Liver (tissue), 9 donors: ENCODE measurements around the gene ZSWIM6. TPM values are rescaled to one million over a fixed set of nuclear protein-coding genes. Genes with fewer than 3 reads are reported as not detected.

Experiments
- DNase-seq: peaks from one replicate; pipeline ENCODE4 v3.0.0-alpha.2; 2017; ENCODE audit warnings: low spot score
- H3K27ac ChIP-seq, 2 donors: one replicate each; pipeline ENCODE4 v1.7.0; 2013; ENCODE audit warnings: inconsistent platforms in 2 of 2, low read length in 2 of 2, control low read depth in 1 of 2, low read depth in 1 of 2, mild to moderate bottlenecking in 1 of 2
- H3K27me3 ChIP-seq, 4 donors: one replicate each; pipeline versions ENCODE4 v1.6.1 to v1.7.0; 2013; ENCODE audit warnings: low read length in 3 of 4, inconsistent platforms in 1 of 4, mild to moderate bottlenecking in 1 of 4, moderate library complexity in 1 of 4; ENCODE audit not compliant: control insufficient read depth in 4 of 4, insufficient read depth in 4 of 4
- H3K36me3 ChIP-seq, 4 donors: one replicate each; pipeline versions ENCODE4 v1.6.1 to v1.7.0; 2013; ENCODE audit warnings: low read length in 3 of 4, mild to moderate bottlenecking in 3 of 4, low read depth in 1 of 4, moderate library complexity in 1 of 4; ENCODE audit not compliant: control insufficient read depth in 4 of 4, insufficient read depth in 3 of 4
- H3K4me1 ChIP-seq, 4 donors: one replicate each; pipeline versions ENCODE4 v1.6.1 to v1.7.0; 2013; ENCODE audit warnings: low read length in 3 of 4, mild to moderate bottlenecking in 3 of 4, moderate library complexity in 1 of 4; ENCODE audit not compliant: control insufficient read depth in 4 of 4, insufficient read depth in 4 of 4
- H3K4me3 ChIP-seq, 3 donors: one replicate each; pipeline versions ENCODE4 v1.6.1 to v1.7.0; 2013; ENCODE audit warnings: low read length in 3 of 3, control low read depth in 1 of 3, low read depth in 1 of 3, mild to moderate bottlenecking in 1 of 3
- H3K9ac ChIP-seq, 2 donors: one replicate each; pipeline ENCODE4 v1.7.0; 2013; ENCODE audit warnings: low read length in 2 of 2, mild to moderate bottlenecking in 2 of 2, moderate library complexity in 2 of 2, control low read depth in 1 of 2, low read depth in 1 of 2
- H3K9me3 ChIP-seq, 4 donors: one replicate each; pipeline versions ENCODE4 v1.6.1 to v1.7.0; 2013; ENCODE audit warnings: low read length in 3 of 4; ENCODE audit not compliant: control insufficient read depth in 4 of 4
- EGR1 ChIP-seq, 2 donors: IDR thresholded peaks; 2 replicates each; pipeline ENCODE4 v1.6.1; 2016 to 2018; ENCODE audit warnings: antibody characterized with exemption in 2 of 2, low read depth in 2 of 2
- FOXA1 ChIP-seq: IDR thresholded peaks from 2 replicates; pipeline ENCODE4 v1.6.1; 2016; ENCODE audit warnings: antibody characterized with exemption
- FOXA2 ChIP-seq: IDR thresholded peaks from 2 replicates; pipeline ENCODE4 v1.6.1; 2016; ENCODE audit warnings: antibody characterized with exemption
- GABPA ChIP-seq, 2 donors: IDR thresholded peaks in 1 of 2; conservative IDR thresholded peaks in 1 of 2; 2 replicates each; pipeline ENCODE4 v1.6.1; 2016; ENCODE audit warnings: antibody characterized with exemption in 2 of 2, mild to moderate bottlenecking in 1 of 2, moderate library complexity in 1 of 2
- HNF4A ChIP-seq, 2 donors: conservative IDR thresholded peaks; 2 replicates each; pipeline ENCODE4 v1.6.1; 2016; ENCODE audit warnings: antibody characterized with exemption in 2 of 2, mild to moderate bottlenecking in 2 of 2
- HNF4G ChIP-seq: IDR thresholded peaks from 2 replicates; pipeline ENCODE4 v1.6.1; 2016; ENCODE audit warnings: antibody characterized with exemption
- JUND ChIP-seq, 2 donors: IDR thresholded peaks; 2 replicates each; pipeline ENCODE4 v1.6.1; 2016; ENCODE audit warnings: antibody characterized with exemption in 2 of 2
- MAX ChIP-seq: IDR thresholded peaks from 2 replicates; pipeline ENCODE4 v1.6.1; 2016; ENCODE audit warnings: antibody characterized with exemption
- NR2F2 ChIP-seq: IDR thresholded peaks from 2 replicates; pipeline ENCODE4 v1.6.1; 2016; ENCODE audit warnings: antibody characterized with exemption
- RAD21 ChIP-seq, 2 donors: IDR thresholded peaks; 2 replicates each; pipeline ENCODE4 v1.6.1; 2016; ENCODE audit warnings: antibody characterized with exemption in 2 of 2, mild to moderate bottlenecking in 2 of 2
- REST ChIP-seq: IDR thresholded peaks from 2 replicates; pipeline ENCODE4 v1.6.1; 2016; ENCODE audit warnings: antibody characterized with exemption, mild to moderate bottlenecking
- RXRA ChIP-seq, 2 donors: IDR thresholded peaks; 2 replicates each; pipeline ENCODE4 v1.6.1; 2017 to 2018; ENCODE audit warnings: antibody characterized with exemption in 2 of 2, mild to moderate bottlenecking in 1 of 2
- SP1 ChIP-seq: IDR thresholded peaks from 2 replicates; pipeline ENCODE4 v1.6.1; 2018; ENCODE audit warnings: antibody characterized with exemption, mild to moderate bottlenecking
- TAF1 ChIP-seq: conservative IDR thresholded peaks from 2 replicates; pipeline ENCODE4 v1.6.1; 2016; ENCODE audit warnings: antibody characterized with exemption, mild to moderate bottlenecking
- YY1 ChIP-seq: IDR thresholded peaks from 2 replicates; pipeline ENCODE4 v1.6.1; 2016; ENCODE audit warnings: antibody characterized with exemption, mild to moderate bottlenecking
- WGBS: extraction: QIAGEN DNeasy Blood & Tissue Kit; methylation state at CpG from one replicate; pipeline ENCODE4 v1.1.7; 2013; 5-methylcytosine and 5-hydroxymethylcytosine counted together
- polyA plus RNA-seq, 2 donors: library from polyadenylated mRNA; stranded (reverse) in 1 of 2; unstranded in 1 of 2; fragments of 200-250 nt in 1 of 2; fragments of >200 nt in 1 of 2; fragmentation: Nextera tagmentation in 1 of 2; extraction: Ambion mirVana in 1 of 2; gene quantifications; one replicate each; pipeline versions ENCODE4 v1.2.1 to v1.2.3, GENCODE V29; 2013 to 2015
- total RNA-seq, 2 donors: library from RNA; depleted of rRNA; stranded (reverse); fragments of >200 nt; gene quantifications; one replicate each; pipeline ENCODE4 v1.2.3, GENCODE V29; 2014
- TF ChIP-seq, protein P1 (sequence below): IDR thresholded peaks from 2 replicates; pipeline ENCODE4 v1.6.1; 2016; ENCODE audit warnings: antibody characterized with exemption
- TF ChIP-seq, protein P2 (sequence below): fragments of 150-350 bp; IDR thresholded peaks from 2 replicates; pipeline ENCODE4 v1.5.1; 2017; ENCODE audit warnings: improper control_type of control experiment, low read depth, low read length; ENCODE audit not compliant: missing input control
- TF ChIP-seq, protein P3 (sequence below): IDR thresholded peaks from 2 replicates; pipeline ENCODE4 v1.6.1; 2016; ENCODE audit warnings: antibody characterized with exemption
- donor health status: healthy.
- donor health status: healthy.
- donor health status: healthy.
- donor health status: healthy.
- donor health status: healthy.

Gene ZSWIM6
- total and polyA plus RNA-seq, 4 donors, result 1.3 to 5.2 (median 3.3) TPM

GRCh38 chr5:61460471-61460870 is 128.4 kb downstream of the ZSWIM6 start:
- Histone ChIP-seq H3K36me3 (no peaks in the 10 kb centered on the region), H3K4me3 (no peak overlapping the region), H3K4me1 (peaks cover 5 to 15% (median 10%) of the 10 kb centered on the region in 4 donors), H3K9me3 (no peaks in the 10 kb centered on the region), H3K27me3 (no peaks in the 10 kb centered on the region), H3K27ac (no peak overlapping the region), H3K9ac (no peak overlapping the region)
- no peak for DNase-seq
- 93% methylated on average over 3 of the region's 3 CpGs for WGBS
- TF ChIP-seq RXRA (IDR thresholded peaks at IDR 0.05), result no peak
- no peak for TF ChIP-seq FOXA1
- no peak for TF ChIP-seq YY1
- TF ChIP-seq TAF1, result no peak
- no peak for TF ChIP-seq NR2F2
- no peak for TF ChIP-seq EGR1 (IDR thresholded peaks at IDR 0.05; ENCODE audit: low read depth in 2 of 2)
- TF ChIP-seq, protein P1, sequence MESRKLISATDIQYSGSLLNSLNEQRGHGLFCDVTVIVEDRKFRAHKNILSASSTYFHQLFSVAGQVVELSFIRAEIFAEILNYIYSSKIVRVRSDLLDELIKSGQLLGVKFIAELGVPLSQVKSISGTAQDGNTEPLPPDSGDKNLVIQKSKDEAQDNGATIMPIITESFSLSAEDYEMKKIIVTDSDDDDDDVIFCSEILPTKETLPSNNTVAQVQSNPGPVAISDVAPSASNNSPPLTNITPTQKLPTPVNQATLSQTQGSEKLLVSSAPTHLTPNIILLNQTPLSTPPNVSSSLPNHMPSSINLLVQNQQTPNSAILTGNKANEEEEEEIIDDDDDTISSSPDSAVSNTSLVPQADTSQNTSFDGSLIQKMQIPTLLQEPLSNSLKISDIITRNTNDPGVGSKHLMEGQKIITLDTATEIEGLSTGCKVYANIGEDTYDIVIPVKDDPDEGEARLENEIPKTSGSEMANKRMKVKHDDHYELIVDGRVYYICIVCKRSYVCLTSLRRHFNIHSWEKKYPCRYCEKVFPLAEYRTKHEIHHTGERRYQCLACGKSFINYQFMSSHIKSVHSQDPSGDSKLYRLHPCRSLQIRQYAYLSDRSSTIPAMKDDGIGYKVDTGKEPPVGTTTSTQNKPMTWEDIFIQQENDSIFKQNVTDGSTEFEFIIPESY, result no peak
- TF ChIP-seq RAD21 (IDR thresholded peaks at IDR 0.05), result no peak
- TF ChIP-seq, protein P2, sequence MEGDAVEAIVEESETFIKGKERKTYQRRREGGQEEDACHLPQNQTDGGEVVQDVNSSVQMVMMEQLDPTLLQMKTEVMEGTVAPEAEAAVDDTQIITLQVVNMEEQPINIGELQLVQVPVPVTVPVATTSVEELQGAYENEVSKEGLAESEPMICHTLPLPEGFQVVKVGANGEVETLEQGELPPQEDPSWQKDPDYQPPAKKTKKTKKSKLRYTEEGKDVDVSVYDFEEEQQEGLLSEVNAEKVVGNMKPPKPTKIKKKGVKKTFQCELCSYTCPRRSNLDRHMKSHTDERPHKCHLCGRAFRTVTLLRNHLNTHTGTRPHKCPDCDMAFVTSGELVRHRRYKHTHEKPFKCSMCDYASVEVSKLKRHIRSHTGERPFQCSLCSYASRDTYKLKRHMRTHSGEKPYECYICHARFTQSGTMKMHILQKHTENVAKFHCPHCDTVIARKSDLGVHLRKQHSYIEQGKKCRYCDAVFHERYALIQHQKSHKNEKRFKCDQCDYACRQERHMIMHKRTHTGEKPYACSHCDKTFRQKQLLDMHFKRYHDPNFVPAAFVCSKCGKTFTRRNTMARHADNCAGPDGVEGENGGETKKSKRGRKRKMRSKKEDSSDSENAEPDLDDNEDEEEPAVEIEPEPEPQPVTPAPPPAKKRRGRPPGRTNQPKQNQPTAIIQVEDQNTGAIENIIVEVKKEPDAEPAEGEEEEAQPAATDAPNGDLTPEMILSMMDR, result no peak
- no peak for TF ChIP-seq GABPA (IDR thresholded peaks at IDR 0.05 in 1 of 2, conservative IDR thresholded peaks at IDR 0.05 in 1 of 2)
- no peak for TF ChIP-seq FOXA2
- TF ChIP-seq HNF4A (conservative IDR thresholded peaks at IDR 0.05), result no peak
- no peak for TF ChIP-seq REST
- no peak for TF ChIP-seq MAX
- TF ChIP-seq JUND (IDR thresholded peaks at IDR 0.05), result no peak
- TF ChIP-seq HNF4G, result no peak
- TF ChIP-seq, protein P3, sequence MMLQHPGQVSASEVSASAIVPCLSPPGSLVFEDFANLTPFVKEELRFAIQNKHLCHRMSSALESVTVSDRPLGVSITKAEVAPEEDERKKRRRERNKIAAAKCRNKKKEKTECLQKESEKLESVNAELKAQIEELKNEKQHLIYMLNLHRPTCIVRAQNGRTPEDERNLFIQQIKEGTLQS, result no peak
- TF ChIP-seq SP1, result no peak
